Activated CD4-positive, alpha-beta T cell treated with anti-CD3 and anti-CD28 coated beads, Interleukin-2, Interleukin-6, amounts not matched to agents 100 ng/mL and 50 ng/mL, durations not matched to agents 16 hours and 8 hours (primary cell): ENCODE data around the gene ABAT.
"Not testable (repeated sequence)": the region's sequence is repeated elsewhere in the genome, so short reads cannot be mapped to it uniquely, and the experiment has no call there.

Source experiments
- DNase-seq: peaks from one replicate; pipeline ENCODE4 v3.0.0-alpha.2; 2020

ABAT gene

DNA sequence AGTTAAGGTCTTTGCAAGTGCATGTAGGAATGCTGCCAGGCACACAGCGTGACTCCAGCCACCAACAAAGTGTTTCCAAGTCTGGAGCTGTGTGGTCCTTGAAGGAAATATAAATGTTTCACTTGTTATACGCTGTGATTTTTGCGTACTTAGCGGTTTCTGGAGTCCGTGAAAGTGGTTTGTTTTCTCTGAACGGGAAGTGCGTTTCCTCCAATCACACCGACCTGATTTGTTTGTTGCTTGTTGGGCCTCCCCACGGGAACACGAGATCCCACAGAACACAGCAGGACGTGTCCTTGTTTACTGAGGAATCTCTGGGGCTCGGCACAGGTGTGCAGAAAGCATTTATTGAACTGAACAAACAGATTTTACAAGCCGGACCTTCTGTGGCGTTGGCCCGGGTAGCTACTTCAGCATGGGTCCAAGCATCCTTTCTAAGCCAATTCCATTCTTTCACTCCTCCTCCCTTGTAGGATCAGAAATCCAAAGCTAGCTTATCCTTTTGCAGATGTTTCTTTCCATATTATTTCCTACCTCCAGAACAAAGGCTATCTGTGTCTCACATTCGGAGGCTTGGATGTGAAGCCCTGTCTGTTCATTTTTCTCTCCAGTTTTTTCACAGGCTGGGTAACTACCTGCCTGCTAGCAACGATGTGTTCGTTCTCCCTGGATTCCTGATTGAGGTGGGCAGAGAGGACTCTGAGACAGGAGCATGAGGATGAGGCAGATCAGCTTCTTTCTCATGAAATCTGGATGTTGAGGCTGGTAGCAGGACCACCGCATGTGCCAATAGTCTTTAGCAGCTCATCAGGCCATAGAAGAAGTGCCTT is 44.6 kb downstream of the ABAT start:
- no peak for DNase-seq

DNA sequence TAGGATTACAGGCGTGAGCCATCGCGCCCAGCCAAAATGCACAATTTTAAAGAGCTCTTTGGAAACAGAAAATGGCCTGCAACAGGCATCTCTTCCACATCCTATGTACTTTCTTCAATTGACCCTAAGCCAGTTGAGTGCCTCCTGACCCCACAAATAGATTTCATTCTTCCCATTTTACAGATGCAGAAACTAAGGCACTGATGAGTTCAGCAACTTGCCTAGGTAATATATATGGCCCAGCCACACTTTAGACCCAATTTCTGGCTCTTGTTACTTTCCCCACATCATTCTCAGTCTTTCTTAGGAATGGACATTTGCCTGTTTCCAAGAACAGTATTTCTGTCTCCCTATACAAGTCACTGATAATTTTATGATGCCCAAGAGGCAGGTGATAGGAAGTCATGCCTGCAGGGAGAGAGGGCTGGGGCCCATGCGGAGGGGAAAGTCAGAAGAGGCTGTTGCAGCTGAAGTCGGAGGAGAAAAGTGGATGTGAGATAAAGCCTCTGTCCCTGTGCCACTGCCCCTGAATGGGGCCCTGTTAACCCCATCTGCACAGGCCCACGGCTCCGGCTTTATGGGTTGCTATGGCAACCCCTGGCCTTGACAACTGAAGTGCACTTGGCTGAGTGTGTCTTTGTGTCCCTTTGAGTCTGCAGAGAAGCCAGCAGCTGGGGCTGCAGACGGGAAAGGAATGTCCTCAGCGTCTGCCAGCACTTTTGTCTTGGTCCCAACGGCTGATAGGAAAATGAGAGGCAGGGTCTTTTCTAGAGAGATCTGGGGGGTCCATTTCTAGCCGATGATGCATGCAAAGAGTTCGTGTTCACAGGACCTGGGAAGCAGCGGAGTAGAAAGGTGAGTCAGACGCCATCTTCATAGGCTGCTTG is 45.9 kb downstream of the ABAT start:
- DNase-seq, result no peak

DNA sequence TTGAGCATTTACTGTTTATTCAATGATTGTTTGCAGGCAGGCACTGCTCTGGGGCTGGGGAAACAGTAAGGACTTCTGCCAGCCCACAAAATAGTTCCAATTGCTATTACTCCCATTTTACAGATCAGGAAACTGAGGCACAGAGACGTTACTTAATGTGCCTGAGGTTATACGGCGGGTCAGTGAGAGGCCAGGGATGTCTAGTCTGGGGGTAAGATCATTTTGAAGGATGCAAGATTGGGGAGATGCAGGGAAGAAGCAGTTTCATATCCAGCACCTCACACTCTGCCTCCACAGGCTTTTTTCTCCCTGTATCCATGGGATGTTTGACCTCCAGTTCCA is 46.5 kb downstream of the ABAT start:
- DNase-seq, result no peak

- DNase-seq, result no peak
These were observed 47.1 kb downstream of the ABAT start for GRCh38 chr16:8721336-8722024.

GRCh38 chr16:8722025-8722348 is 47.6 kb downstream of the ABAT start:
- no peak for DNase-seq

GRCh38 chr16:8725513-8726178 is 51.2 kb downstream of the ABAT start:
- no peak for DNase-seq

DNA sequence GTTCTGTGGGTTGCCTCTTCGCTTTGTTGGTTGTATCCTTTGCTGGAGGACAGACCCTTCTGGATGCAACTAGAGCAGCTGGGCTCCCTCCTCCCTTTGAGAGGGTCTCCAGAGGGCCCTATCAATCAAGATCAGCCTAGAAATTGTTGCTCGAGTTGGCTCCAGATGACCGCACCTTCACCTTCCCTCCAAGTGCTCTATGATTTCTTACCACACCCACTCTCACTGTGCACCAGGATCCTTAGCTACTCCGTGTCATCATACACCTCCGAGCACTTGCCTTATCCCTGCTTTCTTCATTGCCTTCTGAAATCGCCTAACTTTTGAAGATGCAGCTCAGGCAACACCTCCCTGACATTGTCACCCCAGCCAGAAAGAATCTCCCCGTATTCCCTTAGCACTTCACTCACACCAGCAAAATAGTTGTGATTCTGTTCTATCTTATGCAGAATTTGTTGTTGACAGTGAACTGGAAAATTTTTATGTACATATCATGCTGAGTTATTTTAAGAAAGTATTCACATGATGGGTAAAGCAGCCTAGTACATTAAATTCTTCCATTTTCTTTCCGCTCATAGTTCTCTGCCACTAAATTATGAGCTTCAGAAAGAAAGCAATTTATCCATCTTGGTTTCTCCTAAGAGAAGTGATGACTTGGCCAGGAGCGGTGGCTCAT is 52.9 kb downstream of the ABAT start:
- DNase-seq, result no peak

DNA sequence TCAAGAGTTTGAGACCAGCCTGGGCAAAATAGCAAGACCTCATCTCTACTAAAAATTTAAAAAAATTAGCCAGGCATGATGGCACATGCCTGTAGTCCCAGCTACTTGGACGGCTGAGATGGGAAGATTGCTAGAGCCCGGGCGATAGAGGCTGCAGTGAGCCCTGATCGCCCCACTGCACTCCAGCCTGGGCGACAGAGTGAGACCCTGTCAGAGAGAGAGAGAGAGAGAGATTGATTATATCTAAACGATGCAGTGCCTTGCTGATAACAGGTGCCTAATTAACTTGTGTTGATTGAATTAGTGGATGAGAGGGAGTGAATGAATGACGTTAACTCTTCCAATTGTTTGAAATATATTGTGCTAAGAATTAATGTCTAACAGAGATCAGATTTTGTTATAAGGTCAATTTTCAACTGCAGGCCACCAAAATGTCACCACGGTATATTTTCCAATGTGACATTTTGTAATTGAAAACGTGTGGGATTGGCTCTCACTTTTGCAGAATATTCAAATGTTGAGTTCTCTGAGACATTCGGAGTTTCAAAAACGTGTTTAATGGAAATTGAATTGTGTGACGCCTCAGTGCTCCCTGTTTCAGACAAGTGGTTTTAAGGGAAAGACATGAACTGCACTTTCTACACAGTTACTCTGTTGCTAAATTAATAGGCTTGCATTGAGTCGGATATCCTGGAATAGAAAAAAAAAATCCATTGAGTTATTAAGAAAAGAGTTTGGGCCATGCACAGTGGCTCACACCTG is 53.6 kb downstream of the ABAT start:
- no peak for DNase-seq

DNA sequence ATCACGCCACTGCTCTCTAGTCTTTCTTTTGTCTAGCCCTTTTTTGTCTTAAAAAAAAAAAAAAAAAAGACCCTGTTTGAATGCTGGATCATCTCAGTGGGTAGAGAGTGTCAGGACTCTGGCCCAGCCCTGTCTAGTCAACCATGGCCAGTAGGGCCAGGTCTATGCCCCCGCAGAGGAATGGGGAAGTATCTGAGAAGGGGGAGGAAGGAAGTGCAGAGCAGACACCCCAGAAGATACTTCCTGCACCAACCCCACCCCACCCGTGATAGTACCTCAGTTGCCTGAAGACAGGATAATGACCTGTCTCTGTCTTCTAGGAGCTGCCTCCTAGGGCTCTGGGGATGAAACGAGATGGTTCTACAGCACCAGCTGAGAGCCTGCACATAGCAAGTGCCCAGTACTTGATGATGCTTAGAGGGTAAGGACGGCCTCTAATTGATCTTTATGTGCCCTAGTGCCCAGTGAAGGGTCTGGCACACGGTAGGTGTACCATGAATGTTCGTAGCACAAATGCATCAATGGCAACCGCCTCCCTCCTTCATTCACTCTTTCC is 55.4 kb downstream of the ABAT start:
- no peak for DNase-seq

GRCh38 chr16:8730335-8730915 is 56.0 kb downstream of the ABAT start:
- DNase-seq, result no peak

DNA sequence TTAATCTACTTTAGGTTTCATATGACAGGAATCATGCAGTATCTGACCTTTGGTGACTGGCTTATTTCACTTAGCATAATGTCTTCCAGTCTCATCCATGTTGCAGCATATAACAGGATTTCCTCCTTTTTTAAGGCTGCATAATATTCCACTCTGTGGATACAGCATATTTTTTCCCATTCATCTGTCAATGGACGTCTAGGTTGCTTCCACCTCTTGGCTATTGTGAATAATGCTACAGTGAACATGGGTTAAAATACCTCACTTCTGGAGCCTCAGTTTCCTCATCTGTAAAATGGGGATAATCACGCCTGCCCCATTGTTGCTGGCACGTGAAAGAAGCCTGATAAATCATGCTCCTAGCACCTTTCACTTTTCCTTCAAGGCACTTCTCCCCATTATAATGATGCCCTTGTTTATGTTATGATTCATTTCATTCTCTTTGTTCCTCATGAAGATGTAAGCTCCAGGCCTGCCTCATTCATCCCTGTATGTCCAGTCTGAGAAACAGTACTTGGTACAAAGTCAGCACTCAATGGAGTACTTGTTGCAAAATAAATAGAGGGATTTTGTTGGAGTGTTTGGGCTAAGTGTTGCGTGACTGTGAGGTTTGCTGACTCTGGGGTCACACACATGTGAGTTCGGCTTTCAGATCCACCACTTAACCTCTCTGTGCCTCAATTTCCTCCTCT is 59.6 kb downstream of the ABAT start:
- DNase-seq, result no peak

- no peak for DNase-seq
These were observed 61.2 kb downstream of the ABAT start for GRCh38 chr16:8735574-8735973.

GRCh38 chr16:8736123-8736668 is 61.8 kb downstream of the ABAT start:
- no peak for DNase-seq

DNA sequence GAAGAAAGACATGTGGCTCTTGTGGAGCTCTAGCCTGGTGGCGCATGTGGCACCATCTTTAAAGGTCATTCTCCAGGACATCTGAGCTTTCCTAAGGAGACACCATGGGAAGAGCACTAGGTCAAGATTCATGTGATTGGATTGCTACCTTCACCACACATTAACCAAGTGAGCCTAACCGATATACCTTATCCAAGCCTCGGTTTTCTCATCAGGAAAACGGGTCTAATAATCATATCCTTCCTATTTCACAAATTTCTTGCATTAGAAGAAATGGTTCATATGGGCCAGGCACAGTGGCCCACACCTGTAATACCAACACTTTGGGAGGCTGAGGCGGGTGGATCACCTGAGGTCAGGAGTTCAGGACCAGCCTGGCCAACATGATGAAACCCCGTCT is 64.7 kb downstream of the ABAT start:
- no peak for DNase-seq

DNA sequence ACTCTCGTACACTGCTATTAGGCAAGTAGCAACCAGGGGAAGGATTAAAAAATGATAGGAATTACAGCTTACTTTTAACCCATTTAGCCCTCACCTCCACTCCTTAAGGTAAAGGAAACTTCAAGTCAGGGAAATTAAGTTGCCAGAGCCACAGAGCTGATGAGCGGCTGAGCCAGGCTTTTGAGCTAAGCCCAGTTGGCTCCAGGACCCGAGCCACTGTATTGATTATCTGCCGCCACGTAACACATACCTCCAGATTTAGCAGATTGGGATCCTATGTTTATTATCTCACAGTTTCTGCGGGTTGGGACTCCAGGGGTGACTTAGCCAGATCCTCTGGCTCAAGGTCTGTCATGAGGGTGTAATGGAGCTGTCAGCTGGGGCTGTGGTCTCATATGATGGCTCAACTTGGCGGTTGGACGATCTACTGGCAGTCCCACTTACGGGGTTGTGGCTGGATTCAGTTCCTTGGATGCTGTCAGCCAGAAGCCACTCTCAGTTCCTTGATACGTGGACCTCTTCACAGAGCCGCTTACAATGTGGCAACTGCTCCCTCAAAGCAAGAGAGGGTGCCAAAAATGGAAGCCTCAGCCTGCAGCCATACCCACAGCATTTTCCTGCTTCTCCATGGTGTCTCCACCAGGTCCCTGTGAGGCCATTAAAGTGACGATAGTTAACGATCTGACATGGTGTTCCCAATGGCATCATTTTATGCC is 65.7 kb downstream of the ABAT start:
- DNase-seq, result no peak

GRCh38 chr16:8740775-8741355 is 66.4 kb downstream of the ABAT start:
- no peak for DNase-seq

DNA sequence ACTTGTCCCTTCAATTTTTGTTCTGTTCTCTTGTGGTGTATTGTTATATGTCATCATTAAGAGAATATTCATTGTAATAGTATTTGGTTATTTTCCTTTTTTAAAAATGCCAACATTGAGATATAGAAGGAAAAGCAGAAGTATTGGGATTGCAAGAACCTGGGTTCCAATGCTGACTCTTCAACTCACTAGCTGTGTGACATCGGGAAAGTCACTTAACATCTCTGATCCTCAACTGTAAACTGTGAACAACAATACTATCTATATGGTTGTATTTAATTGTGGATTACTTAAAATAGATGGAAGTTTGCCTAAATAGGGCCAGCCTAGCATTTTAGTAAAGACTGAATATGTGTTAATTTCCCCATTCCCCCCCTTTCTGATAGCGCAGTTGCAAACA is 67.2 kb downstream of the ABAT start:
- DNase-seq, result no peak

DNA sequence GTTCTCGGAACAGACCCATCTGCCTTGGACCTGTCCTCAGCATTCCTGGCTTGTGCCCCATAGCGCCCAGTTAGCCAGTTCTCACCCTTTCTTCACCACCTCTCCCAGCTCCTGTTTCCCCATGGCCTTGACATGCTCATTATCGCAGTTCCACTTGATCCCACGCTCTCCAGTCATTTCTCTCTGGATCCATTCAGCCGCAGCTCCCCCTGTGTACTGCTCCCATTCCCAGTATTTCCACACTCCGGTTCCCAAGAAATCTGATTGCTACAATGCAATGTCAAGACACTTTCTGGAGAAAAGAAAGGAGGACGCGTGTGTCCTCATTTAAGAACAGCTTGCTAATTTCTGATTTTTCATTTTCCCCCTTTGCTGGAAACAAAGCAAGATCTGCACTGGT is 67.7 kb downstream of the ABAT start:
- no peak for DNase-seq

DNA sequence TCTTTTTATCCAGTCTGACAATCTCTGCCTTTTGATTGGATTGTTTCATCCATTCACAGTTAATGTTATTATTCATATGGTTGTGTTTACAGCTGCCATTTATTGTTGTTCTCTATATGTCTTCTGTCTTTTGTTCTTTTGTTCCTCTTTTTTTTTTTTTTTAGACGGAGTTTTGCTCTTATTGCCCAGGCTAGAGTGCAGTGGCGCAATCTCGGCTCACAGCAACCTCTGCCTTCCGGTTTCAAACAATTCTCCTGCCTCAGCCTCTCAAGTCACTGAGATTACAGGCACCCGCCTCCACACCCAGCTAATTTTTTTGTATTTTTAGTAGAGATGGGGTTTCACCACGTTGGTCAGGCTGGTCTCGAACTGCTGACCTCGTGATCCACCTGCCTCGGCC is 74.5 kb downstream of the ABAT start:
- not testable (repeated sequence) for DNase-seq
